Lower lobe of right lung (tissue), 2 donors: ENCODE measurements around the gene MYO5A. TPM values are rescaled to one million over a fixed set of nuclear protein-coding genes. Genes with fewer than 3 reads are reported as not detected.
"Not testable (repeated sequence)": the region's sequence is repeated elsewhere in the genome, so short reads cannot be mapped to it uniquely, and the experiment has no call there.

ENCODE experiments used
- ATAC-seq, 2 donors: fragments of 200-7000 bp; cut with Tn5 transposase; one replicate each; pipeline ENCODE4 v1.9.1; 2020 to 2022; ENCODE audit warnings: mild to moderate bottlenecking in 2 of 2, moderate library complexity in 2 of 2
- DNase-seq: peaks from one replicate; pipeline ENCODE4 v3.0.0-alpha.2; 2020
- H3K27ac ChIP-seq: fragments of 200-600 bp; one replicate; pipeline ENCODE4 v1.8.0; 2022
- H3K27me3 ChIP-seq: fragments of 200-600 bp; one replicate; pipeline ENCODE4 v1.8.0; 2022; ENCODE audit warnings: low read depth
- H3K36me3 ChIP-seq: fragments of 200-600 bp; one replicate; pipeline ENCODE4 v1.8.0; 2022; ENCODE audit warnings: mild to moderate bottlenecking
- H3K4me1 ChIP-seq: fragments of 200-600 bp; one replicate; pipeline ENCODE4 v1.8.0; 2022
- H3K4me3 ChIP-seq: fragments of 200-600 bp; one replicate; pipeline ENCODE4 v1.8.0; 2022; ENCODE audit warnings: mild to moderate bottlenecking
- H3K9me3 ChIP-seq: fragments of 200-600 bp; one replicate; pipeline ENCODE4 v1.8.0; 2022
- CTCF ChIP-seq: fragments of 200-600 bp; IDR thresholded peaks from one replicate; pipeline ENCODE4 v1.8.0; 2022; ENCODE audit warnings: antibody characterized with exemption, mild to moderate bottlenecking
- intact Hi-C: fragments of 100-400 bp; cut with DNase I; formaldehyde crosslinking; loops from one replicate; pipeline ENCODE4 v1.11.0; 2022
- total RNA-seq: library from RNA; stranded (reverse); fragmentation: NEBNext Ultra II Directional; extraction: Animal tissue kit (Norgen Biotek cat#: 25700); gene quantifications from one replicate; pipeline ENCODE4 v1.2.1, GENCODE V29; 2021
- donor health status: DM: no; HTN: yes; CAD: no; lungs with severe emphysema.

Gene MYO5A
- total RNA-seq, 1 donor from 2014 or later = 36.1 TPM

- DNase-seq = no peak
- TF ChIP-seq CTCF = no peak
- intact Hi-C loops = no loop called here
- H3K27ac ChIP-seq = no peak overlapping the region
- H3K36me3 ChIP-seq = no peaks in the 10 kb centered on the region
- peaks cover 12% of the 10 kb centered on the region for H3K9me3 ChIP-seq
- H3K27me3 ChIP-seq = no peaks in the 10 kb centered on the region
- peak; percentile 44 to 54 for ATAC-seq
- H3K4me3 ChIP-seq = no peak overlapping the region
- H3K4me1 ChIP-seq = peaks cover 22% of the 10 kb centered on the region
These were observed 64.2 kb downstream of the MYO5A start for GRCh38 chr15:52464478-52464877.

GRCh38 chr15:52464040-52464439 is 64.6 kb downstream of the MYO5A start:
- no peak overlapping the region for H3K27ac ChIP-seq
- no peaks in the 10 kb centered on the region for H3K27me3 ChIP-seq
- peaks cover 12% of the 10 kb centered on the region for H3K9me3 ChIP-seq
- DNase-seq (no peak), ATAC-seq (no peak)
- H3K4me3 ChIP-seq = no peak overlapping the region
- intact Hi-C loops = no loop called here
- peaks cover 22% of the 10 kb centered on the region for H3K4me1 ChIP-seq
- no peaks in the 10 kb centered on the region for H3K36me3 ChIP-seq
- no peak for TF ChIP-seq CTCF

GRCh38 chr15:52463638-52464037 is 65.0 kb downstream of the MYO5A start:
- no peak overlapping the region for H3K4me3 ChIP-seq
- no peaks in the 10 kb centered on the region for H3K36me3 ChIP-seq
- no peak overlapping the region for H3K27ac ChIP-seq
- no peak for TF ChIP-seq CTCF
- ATAC-seq (no peak), DNase-seq (no peak)
- H3K27me3 ChIP-seq = no peaks in the 10 kb centered on the region
- peaks cover 22% of the 10 kb centered on the region for H3K4me1 ChIP-seq
- intact Hi-C loops = no loop called here
- peaks cover 12% of the 10 kb centered on the region for H3K9me3 ChIP-seq

- intact Hi-C loops = no loop called here
- no peaks in the 10 kb centered on the region for H3K27me3 ChIP-seq
- H3K4me3 ChIP-seq = no peak overlapping the region
- no peak for DNase-seq
- peaks cover 22% of the 10 kb centered on the region for H3K4me1 ChIP-seq
- peaks cover 5% of the 10 kb centered on the region for H3K9me3 ChIP-seq
- no peak for ATAC-seq
- H3K27ac ChIP-seq = no peak overlapping the region
- no peak for TF ChIP-seq CTCF
- H3K36me3 ChIP-seq = no peaks in the 10 kb centered on the region
These were observed 65.8 kb downstream of the MYO5A start for GRCh38 chr15:52462806-52463360.

GRCh38 chr15:52459701-52460100 is 69.0 kb downstream of the MYO5A start:
- H3K27ac ChIP-seq, H3K4me1 ChIP-seq, DNase-seq, H3K36me3 ChIP-seq, intact Hi-C loops, H3K27me3 ChIP-seq, H3K4me3 ChIP-seq, H3K9me3 ChIP-seq, ATAC-seq: not testable (repeated sequence)

GRCh38 chr15:52459265-52459664 is 69.4 kb downstream of the MYO5A start:
- H3K4me3 ChIP-seq, H3K27me3 ChIP-seq, intact Hi-C loops, H3K36me3 ChIP-seq, H3K27ac ChIP-seq, H3K9me3 ChIP-seq, DNase-seq, ATAC-seq, H3K4me1 ChIP-seq: not testable (repeated sequence)
